ENCODE results near the gene ANKH.
A peak's percentile ranks its signal among the peaks of the same experiment; 100 is the strongest.

The ANKH gene

GRCh38 chr5:14696851-14697250 is 174.7 kb downstream of the ANKH start:
- in situ Hi-C loops (cut with HindIII; ENCODE audit: low pct_ligation_motif_present, low pct_unique_long_range_greater_than_20kb, low sequenced_read_pairs), result no loop called here
- no peak for DNase-seq

- no peak for DNase-seq
- in situ Hi-C loops (cut with HindIII; ENCODE audit: low pct_ligation_motif_present, low pct_unique_long_range_greater_than_20kb, low sequenced_read_pairs), result no loop called here
Observed at GRCh38 chr5:14696057-14696456, 175.5 kb downstream of the ANKH start.

GRCh38 chr5:14695152-14695551 is 176.4 kb downstream of the ANKH start:
- in situ Hi-C loops (cut with HindIII; ENCODE audit: low pct_ligation_motif_present, low pct_unique_long_range_greater_than_20kb, low sequenced_read_pairs), result no loop called here
- DNase-seq, result no peak

- in situ Hi-C loops (cut with HindIII; ENCODE audit: low pct_ligation_motif_present, low pct_unique_long_range_greater_than_20kb, low sequenced_read_pairs), result no loop called here
- no peak for DNase-seq
Observed at GRCh38 chr5:14693070-14693469, 178.5 kb downstream of the ANKH start.

GRCh38 chr5:14687023-14687665 is 184.4 kb downstream of the ANKH start:
- DNase-seq, result no peak
- in situ Hi-C loops (cut with HindIII; ENCODE audit: low pct_ligation_motif_present, low pct_unique_long_range_greater_than_20kb, low sequenced_read_pairs), result no loop called here

GRCh38 chr5:14686517-14686916 is 185.1 kb downstream of the ANKH start:
- in situ Hi-C loops (cut with HindIII; ENCODE audit: low pct_ligation_motif_present, low pct_unique_long_range_greater_than_20kb, low sequenced_read_pairs), result no loop called here
- no peak for DNase-seq

GRCh38 chr5:14685757-14686156 is 185.8 kb downstream of the ANKH start:
- DNase-seq, result peak; percentile 46
- in situ Hi-C loops (cut with HindIII; ENCODE audit: low pct_ligation_motif_present, low pct_unique_long_range_greater_than_20kb, low sequenced_read_pairs), result no loop called here

GRCh38 chr5:14684757-14685156 is 186.8 kb downstream of the ANKH start:
- no peak for DNase-seq
- in situ Hi-C loops (cut with HindIII; ENCODE audit: low pct_ligation_motif_present, low pct_unique_long_range_greater_than_20kb, low sequenced_read_pairs), result no loop called here

- no peak for DNase-seq
- in situ Hi-C loops (cut with HindIII; ENCODE audit: low pct_ligation_motif_present, low pct_unique_long_range_greater_than_20kb, low sequenced_read_pairs), result no loop called here
Observed at GRCh38 chr5:14683906-14684455, 187.6 kb downstream of the ANKH start.

- in situ Hi-C loops (cut with HindIII; ENCODE audit: low pct_ligation_motif_present, low pct_unique_long_range_greater_than_20kb, low sequenced_read_pairs), result no loop called here
- no peak for DNase-seq
Observed at GRCh38 chr5:14681236-14681752, 190.3 kb downstream of the ANKH start.

- DNase-seq, result no peak
- in situ Hi-C loops (cut with HindIII; ENCODE audit: low pct_ligation_motif_present, low pct_unique_long_range_greater_than_20kb, low sequenced_read_pairs), result no loop called here
Observed at GRCh38 chr5:14679595-14679994, 192.0 kb downstream of the ANKH start.

- in situ Hi-C loops (cut with HindIII; ENCODE audit: low pct_ligation_motif_present, low pct_unique_long_range_greater_than_20kb, low sequenced_read_pairs), result no loop called here
Observed at GRCh38 chr5:14678773-14679334, 192.7 kb downstream of the ANKH start.

GRCh38 chr5:14676320-14676719 is 195.3 kb downstream of the ANKH start:
- DNase-seq, result peak; percentile 46
- in situ Hi-C loops (cut with HindIII; ENCODE audit: low pct_ligation_motif_present, low pct_unique_long_range_greater_than_20kb, low sequenced_read_pairs), result no loop called here

More at GRCh38 chr5:14678773-14679334, 192.7 kb downstream of the ANKH start:
- no peak for DNase-seq

GRCh38 chr5:14675865-14676300 is 195.7 kb downstream of the ANKH start:
- no peak for DNase-seq
- in situ Hi-C loops (cut with HindIII; ENCODE audit: low pct_ligation_motif_present, low pct_unique_long_range_greater_than_20kb, low sequenced_read_pairs), result no loop called here

GRCh38 chr5:14674983-14675854 is 196.4 kb downstream of the ANKH start:
- in situ Hi-C loops (cut with HindIII; ENCODE audit: low pct_ligation_motif_present, low pct_unique_long_range_greater_than_20kb, low sequenced_read_pairs), result no loop called here
- no peak for DNase-seq

- in situ Hi-C loops (cut with HindIII; ENCODE audit: low pct_ligation_motif_present, low pct_unique_long_range_greater_than_20kb, low sequenced_read_pairs), result no loop called here
- DNase-seq, result no peak
Observed at GRCh38 chr5:14673443-14673842, 198.1 kb downstream of the ANKH start.

GRCh38 chr5:14672484-14673394 is 198.8 kb downstream of the ANKH start:
- peak; percentile 13 for DNase-seq
- in situ Hi-C loops (cut with HindIII; ENCODE audit: low pct_ligation_motif_present, low pct_unique_long_range_greater_than_20kb, low sequenced_read_pairs), result no loop called here

GRCh38 chr5:14672082-14672481 is 199.5 kb downstream of the ANKH start:
- in situ Hi-C loops (cut with HindIII; ENCODE audit: low pct_ligation_motif_present, low pct_unique_long_range_greater_than_20kb, low sequenced_read_pairs), result no loop called here
- DNase-seq, result no peak

All from ACHN (cell line).